ENCODE measurements around the gene P4HA2.

The P4HA2 gene

GRCh38 chr5:132227485-132228240, at the start of gene P4HA2:
Gene P4HA2, minus strand, starts transcription at chr5:132227853. Its CDS starts 9,227 bp downstream, at chr5:132218626.
- in situ Hi-C loops (cut with MboI; ENCODE audit: low sequenced_read_pairs), result no loop called here

GRCh38 chr5:132277256-132277655, 49.6 kb upstream of the P4HA2 start:
- in situ Hi-C loops (cut with MboI; ENCODE audit: low sequenced_read_pairs), result no loop called here

- in situ Hi-C loops (cut with MboI; ENCODE audit: low sequenced_read_pairs), result no loop called here
These were observed 47.9 kb upstream of the P4HA2 start for GRCh38 chr5:132275367-132276220.

- in situ Hi-C loops (cut with MboI; ENCODE audit: low sequenced_read_pairs), result no loop called here
These were observed 46.6 kb upstream of the P4HA2 start for GRCh38 chr5:132274050-132274792.

- in situ Hi-C loops (cut with MboI; ENCODE audit: low sequenced_read_pairs), result no loop called here
These were observed 46.0 kb upstream of the P4HA2 start for GRCh38 chr5:132273631-132274030.

- in situ Hi-C loops (cut with MboI; ENCODE audit: low sequenced_read_pairs), result no loop called here
These were observed 44.9 kb upstream of the P4HA2 start for GRCh38 chr5:132272311-132273210.

GRCh38 chr5:132271251-132272246, 43.9 kb upstream of the P4HA2 start:
- in situ Hi-C loops (cut with MboI; ENCODE audit: low sequenced_read_pairs), result no loop called here

GRCh38 chr5:132270706-132271105, 43.1 kb upstream of the P4HA2 start:
- in situ Hi-C loops (cut with MboI; ENCODE audit: low sequenced_read_pairs), result no loop called here

GRCh38 chr5:132270335-132270665, 42.6 kb upstream of the P4HA2 start:
- in situ Hi-C loops (cut with MboI; ENCODE audit: low sequenced_read_pairs), result no loop called here

- in situ Hi-C loops (cut with MboI; ENCODE audit: low sequenced_read_pairs), result no loop called here
These were observed 42.1 kb upstream of the P4HA2 start for GRCh38 chr5:132269635-132270334.

- in situ Hi-C loops (cut with MboI; ENCODE audit: low sequenced_read_pairs), result no loop called here
These were observed 41.3 kb upstream of the P4HA2 start for GRCh38 chr5:132268769-132269551.

GRCh38 chr5:132267931-132268768, 40.5 kb upstream of the P4HA2 start:
- in situ Hi-C loops (cut with MboI; ENCODE audit: low sequenced_read_pairs), result no loop called here

- in situ Hi-C loops (cut with MboI; ENCODE audit: low sequenced_read_pairs), result no loop called here
These were observed 39.6 kb upstream of the P4HA2 start for GRCh38 chr5:132267166-132267739.

- in situ Hi-C loops (cut with MboI; ENCODE audit: low sequenced_read_pairs), result no loop called here
These were observed 39.1 kb upstream of the P4HA2 start for GRCh38 chr5:132266836-132267160.

GRCh38 chr5:132266031-132266835, 38.6 kb upstream of the P4HA2 start:
- in situ Hi-C loops (cut with MboI; ENCODE audit: low sequenced_read_pairs), result no loop called here
